Posterior vena cava (tissue), 2 donors: ENCODE measurements around the gene DEPDC5. TPM values are rescaled to one million over a fixed set of nuclear protein-coding genes. Genes with fewer than 3 reads are reported as not detected.

Experiments used
- DNase-seq: peaks from one replicate; pipeline ENCODE4 v3.0.0-alpha.2; 2020; ENCODE audit warnings: low spot score
- intact Hi-C, 2 donors: fragments of 100-400 bp; cut with DNase I; formaldehyde crosslinking; loops; one replicate each; pipeline versions ENCODE4 v1.14.1 to v1.14.2; 2022 to 2023
- total RNA-seq, 2 donors: library from RNA; stranded (reverse); fragmentation: NEBNext Ultra II Directional; extraction: Animal tissue kit (Norgen Biotek cat#: 25700); gene quantifications; one replicate each; pipeline ENCODE4 v1.2.1, GENCODE V29; 2021
- donor health status: DM: yes; HTN: yes; CAD: no.
- donor health status: DM: yes; HTN: yes; CAD: no.

Gene DEPDC5
- total RNA-seq, 2 donors from 2014 or later: 20.2 to 25.4 TPM

DNA sequence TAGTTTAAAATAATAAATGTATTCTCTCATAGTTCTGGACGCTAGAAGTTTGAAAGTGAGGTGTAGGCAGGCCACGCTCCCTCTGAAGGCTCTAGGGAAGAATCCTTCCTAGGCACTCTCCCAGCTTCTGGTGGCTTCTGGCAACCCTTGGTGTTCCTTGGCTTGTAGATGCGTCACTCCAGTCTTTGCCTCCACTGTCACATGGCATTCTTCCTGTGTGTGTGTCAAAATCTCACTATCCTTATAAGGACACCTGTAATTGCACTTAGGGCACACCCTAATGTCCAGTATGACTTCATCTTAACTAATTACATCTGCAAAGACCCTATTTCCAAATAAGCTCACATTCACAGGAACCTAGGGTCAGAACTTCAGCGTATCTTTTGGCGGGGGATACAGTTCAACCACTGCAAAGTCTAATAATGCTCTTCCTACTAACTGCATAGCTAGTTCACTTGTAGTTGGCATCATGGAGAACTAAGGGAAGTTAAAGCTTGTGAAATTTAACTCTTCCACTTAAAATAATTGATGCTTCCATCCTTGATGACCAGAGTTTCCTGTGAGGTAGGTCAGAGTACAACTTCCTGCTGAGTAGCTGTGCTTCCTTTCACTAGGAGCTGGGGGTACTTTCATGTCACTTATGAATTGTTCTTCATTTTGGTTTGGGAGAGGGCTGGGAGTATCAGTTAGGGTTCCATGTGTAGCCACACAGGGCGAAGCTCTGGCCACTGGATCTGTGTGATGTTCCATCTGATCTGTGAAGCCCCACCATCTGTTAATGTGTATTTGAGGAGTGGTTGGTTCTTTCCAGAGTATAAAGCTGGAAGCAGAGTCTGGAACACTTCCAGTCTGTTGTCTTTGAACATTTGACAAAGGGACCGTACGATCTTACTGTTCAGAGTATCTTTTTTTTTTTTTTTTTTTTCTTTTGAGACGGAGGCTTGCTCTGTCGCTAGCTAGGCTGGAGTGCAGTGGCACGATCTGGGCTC, 201.0 kb downstream of the DEPDC5 start:
- intact Hi-C loops: loop anchor here in 1 of 2 donors (10.0 kb wide), 1 partner anchor 280 kb away; no protein-coding TSS in a partner anchor
- DNase-seq: peak; percentile 87

DNA sequence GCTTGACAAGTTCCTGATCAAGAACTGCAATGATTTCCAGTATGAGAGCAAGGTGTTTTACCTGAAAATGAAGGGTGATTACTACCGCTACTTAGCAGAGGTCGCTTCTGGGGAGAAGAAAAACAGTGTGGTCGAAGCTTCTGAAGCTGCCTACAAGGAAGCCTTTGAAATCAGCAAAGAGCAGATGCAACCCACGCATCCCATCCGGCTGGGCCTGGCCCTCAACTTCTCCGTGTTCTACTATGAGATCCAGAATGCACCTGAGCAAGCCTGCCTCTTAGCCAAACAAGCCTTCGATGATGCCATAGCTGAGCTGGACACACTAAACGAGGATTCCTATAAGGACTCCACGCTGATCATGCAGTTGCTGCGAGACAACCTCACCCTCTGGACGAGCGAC, 202.5 kb downstream of the DEPDC5 start:
- peak; percentile 58 for DNase-seq
- intact Hi-C loops: loop anchor here in 1 of 2 donors (10.0 kb wide), 1 partner anchor 282 kb away; no protein-coding TSS in a partner anchor

Other genes with a start within 250 kb of the DEPDC5 start
- gene PISD, start 91.8 kb upstream of the DEPDC5 start, total RNA-seq: 10 to 100 TPM; 38.0 to 44.6 TPM
- 10 to 100 TPM; 33.6 to 36.7 TPM for gene PRR14L, start 3.9 kb upstream of the DEPDC5 start, total RNA-seq
- 100 to 1,000 TPM; 425 to 833 TPM for gene YWHAH, start 190.5 kb downstream of the DEPDC5 start, total RNA-seq